Measurements from ENCODE around the gene PTPN14.

Gene PTPN14

DNA sequence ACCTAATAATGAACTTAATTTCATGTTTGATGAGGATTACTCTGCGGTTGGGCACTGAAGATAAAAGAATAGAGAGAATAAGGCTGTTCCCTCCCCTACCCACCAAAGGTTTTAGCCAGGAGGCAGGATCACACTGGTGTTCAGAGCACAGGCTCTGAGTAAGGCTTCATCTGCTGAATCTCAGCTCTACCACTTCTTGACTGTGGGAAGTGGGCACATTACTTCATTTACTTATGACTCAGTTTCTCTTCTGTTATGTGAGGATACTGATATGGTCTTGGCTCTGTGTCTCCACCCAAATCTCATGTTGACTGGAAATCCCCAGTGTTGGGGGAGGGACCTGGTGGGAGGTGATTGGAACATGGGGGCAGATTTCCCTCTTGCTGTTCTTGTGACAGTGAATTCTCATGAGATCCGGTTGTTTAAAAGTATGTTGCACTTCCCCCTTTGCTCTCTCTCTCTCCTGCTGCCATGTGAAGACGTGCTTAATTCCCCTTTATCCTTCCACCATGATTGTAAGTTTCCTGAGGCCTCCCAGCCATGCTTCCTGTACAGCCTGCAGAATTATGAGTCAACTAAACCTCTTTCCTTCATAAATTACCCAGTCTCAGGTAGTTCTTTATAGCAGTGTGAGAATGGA is 190.8 kb downstream of the PTPN14 start:
- no peak for DNase-seq (ENCODE audit: low read depth)
- no peak overlapping the region for H3K4me3 ChIP-seq (ENCODE audit: low read depth, low read length)

DNA sequence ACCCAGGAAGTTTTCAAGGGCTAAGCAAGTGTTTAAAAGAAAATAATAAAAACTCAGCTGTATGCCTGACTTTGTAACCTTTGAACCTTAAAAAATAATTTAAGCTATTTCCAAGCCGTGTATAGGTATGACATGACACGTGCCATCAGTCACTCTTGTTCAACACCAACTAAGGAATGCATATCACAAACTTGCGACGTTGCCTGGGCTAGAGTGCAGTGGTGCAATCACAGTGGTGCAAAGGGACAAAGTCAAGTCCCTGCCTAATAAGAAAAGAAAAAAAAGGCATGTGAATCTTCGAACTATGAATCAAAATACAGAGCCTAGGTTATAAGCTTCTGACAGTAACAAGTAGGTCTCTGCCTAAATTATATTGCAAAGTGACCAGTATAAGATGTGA is 191.3 kb downstream of the PTPN14 start:
- no peak overlapping the region for H3K4me3 ChIP-seq (ENCODE audit: low read depth, low read length)

GRCh38 chr1:214354440-214355148 is 196.8 kb downstream of the PTPN14 start:
- no peak for DNase-seq (ENCODE audit: low read depth)

More for the DNA sequence above, 191.3 kb downstream of the PTPN14 start:
- DNase-seq (ENCODE audit: low read depth) = no peak

GRCh38 chr1:214352838-214353237 is 198.6 kb downstream of the PTPN14 start:
- H3K4me3 ChIP-seq (ENCODE audit: low read depth, low read length) = no peak overlapping the region
- DNase-seq (ENCODE audit: low read depth) = no peak

More at GRCh38 chr1:214354440-214355148, 196.8 kb downstream of the PTPN14 start:
- no peak overlapping the region for H3K4me3 ChIP-seq (ENCODE audit: low read depth, low read length)

- no peak for DNase-seq (ENCODE audit: low read depth)
- H3K4me3 ChIP-seq (ENCODE audit: low read depth, low read length) = no peak overlapping the region
These were observed 199.7 kb downstream of the PTPN14 start for GRCh38 chr1:214351551-214352277.

- no peak for DNase-seq (ENCODE audit: low read depth)
- no peak overlapping the region for H3K4me3 ChIP-seq (ENCODE audit: low read depth, low read length)
These were observed 201.6 kb downstream of the PTPN14 start for GRCh38 chr1:214349781-214350180.

GRCh38 chr1:214349008-214349407 is 202.4 kb downstream of the PTPN14 start:
- no peak for DNase-seq (ENCODE audit: low read depth)
- no peak overlapping the region for H3K4me3 ChIP-seq (ENCODE audit: low read depth, low read length)

- DNase-seq (ENCODE audit: low read depth) = no peak
- no peak overlapping the region for H3K4me3 ChIP-seq (ENCODE audit: low read depth, low read length)
These were observed 206.5 kb downstream of the PTPN14 start for GRCh38 chr1:214344897-214345296.

DNA sequence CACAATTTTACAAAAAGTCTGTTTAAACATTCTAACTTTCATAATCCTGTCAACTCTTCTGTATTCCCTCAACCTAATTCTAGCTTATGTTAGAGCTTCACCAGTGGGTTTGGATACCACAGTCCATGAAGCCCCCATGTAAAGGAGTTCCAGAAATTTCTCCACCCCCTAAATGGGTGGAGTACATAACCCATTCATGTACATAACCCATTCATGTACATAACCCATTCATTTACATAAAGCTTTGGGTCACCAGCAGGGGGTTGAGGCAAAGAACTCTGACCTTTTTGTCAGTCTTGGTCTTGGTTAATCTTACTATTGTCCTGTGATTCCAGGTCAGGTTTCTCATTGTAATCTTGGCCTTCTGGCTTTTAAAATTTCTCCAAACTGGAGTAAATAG is 208.9 kb downstream of the PTPN14 start:
- no peak for DNase-seq (ENCODE audit: low read depth)
- no peak overlapping the region for H3K4me3 ChIP-seq (ENCODE audit: low read depth, low read length)

- no peak for DNase-seq (ENCODE audit: low read depth)
- no peak overlapping the region for H3K4me3 ChIP-seq (ENCODE audit: low read depth, low read length)
These were observed 209.5 kb downstream of the PTPN14 start for GRCh38 chr1:214341932-214342331.

GRCh38 chr1:214341459-214341858 is 209.9 kb downstream of the PTPN14 start:
- no peak for DNase-seq (ENCODE audit: low read depth)
- no peak overlapping the region for H3K4me3 ChIP-seq (ENCODE audit: low read depth, low read length)

- H3K4me3 ChIP-seq (ENCODE audit: low read depth, low read length) = no peak overlapping the region
- no peak for DNase-seq (ENCODE audit: low read depth)
These were observed 213.2 kb downstream of the PTPN14 start for GRCh38 chr1:214338212-214338611.

- no peak for DNase-seq (ENCODE audit: low read depth)
- H3K4me3 ChIP-seq (ENCODE audit: low read depth, low read length) = no peak overlapping the region
These were observed 213.9 kb downstream of the PTPN14 start for GRCh38 chr1:214337511-214337910.

GRCh38 chr1:214337015-214337414 is 214.4 kb downstream of the PTPN14 start:
- DNase-seq (ENCODE audit: low read depth) = no peak
- H3K4me3 ChIP-seq (ENCODE audit: low read depth, low read length) = no peak overlapping the region

- H3K4me3 ChIP-seq (ENCODE audit: low read depth, low read length) = no peak overlapping the region
- no peak for DNase-seq (ENCODE audit: low read depth)
These were observed 215.8 kb downstream of the PTPN14 start for GRCh38 chr1:214335567-214335966.

DNA sequence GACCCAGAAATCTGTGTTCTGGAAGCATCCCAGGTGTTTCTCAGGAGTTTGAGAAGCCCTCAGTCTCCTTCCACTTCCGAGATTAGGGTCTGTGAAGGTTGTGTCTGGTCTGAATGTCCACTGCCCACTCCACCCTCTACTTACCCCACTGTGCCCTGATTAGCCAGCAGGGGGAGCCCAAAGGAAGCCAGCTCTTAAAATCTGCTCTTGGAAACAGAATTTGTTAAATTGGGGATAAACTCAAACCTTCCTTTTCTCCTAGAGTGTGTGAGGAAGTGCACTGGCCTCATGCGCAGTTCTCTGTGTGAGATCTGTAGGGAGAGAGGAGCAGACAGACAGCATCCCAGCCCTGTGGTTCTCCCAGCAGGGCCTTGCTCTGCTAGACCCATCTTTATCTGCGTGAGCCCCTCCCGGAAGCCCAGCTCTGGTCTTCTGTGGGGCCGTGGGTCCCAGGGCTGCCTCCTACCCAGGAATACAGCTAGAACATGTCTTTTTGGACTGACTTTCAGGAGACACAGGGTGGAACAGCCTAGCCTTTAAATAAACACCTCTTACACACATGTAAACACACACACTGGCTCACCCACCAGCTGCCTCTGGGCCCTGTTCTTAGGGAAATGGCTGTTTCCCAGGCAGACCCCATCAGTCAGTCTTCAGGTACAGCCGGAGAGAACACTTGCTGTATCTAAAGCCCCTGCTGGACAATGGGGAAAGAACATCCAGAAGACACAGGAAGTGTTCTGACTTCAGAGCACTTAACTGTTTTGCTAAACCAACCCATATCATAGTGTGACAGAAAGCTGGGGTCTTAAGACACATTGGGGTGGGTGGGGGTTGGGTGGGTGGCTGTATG is 218.2 kb downstream of the PTPN14 start:
- no peak for DNase-seq (ENCODE audit: low read depth)
- H3K4me3 ChIP-seq (ENCODE audit: low read depth, low read length) = no peak overlapping the region

- no peak overlapping the region for H3K4me3 ChIP-seq (ENCODE audit: low read depth, low read length)
- DNase-seq (ENCODE audit: low read depth) = no peak
These were observed 219.5 kb downstream of the PTPN14 start for GRCh38 chr1:214331827-214332423.

- no peak overlapping the region for H3K4me3 ChIP-seq (ENCODE audit: low read depth, low read length)
- DNase-seq (ENCODE audit: low read depth) = no peak
These were observed 220.2 kb downstream of the PTPN14 start for GRCh38 chr1:214331180-214331579.

GRCh38 chr1:214330715-214331114 is 220.7 kb downstream of the PTPN14 start:
- no peak overlapping the region for H3K4me3 ChIP-seq (ENCODE audit: low read depth, low read length)

More at GRCh38 chr1:214330715-214331114, 220.7 kb downstream of the PTPN14 start:
- no peak for DNase-seq (ENCODE audit: low read depth)

All from skeletal muscle cell (primary cell).